ENCODE measurements around the gene CSNK1D.

Gene CSNK1D

DNA sequence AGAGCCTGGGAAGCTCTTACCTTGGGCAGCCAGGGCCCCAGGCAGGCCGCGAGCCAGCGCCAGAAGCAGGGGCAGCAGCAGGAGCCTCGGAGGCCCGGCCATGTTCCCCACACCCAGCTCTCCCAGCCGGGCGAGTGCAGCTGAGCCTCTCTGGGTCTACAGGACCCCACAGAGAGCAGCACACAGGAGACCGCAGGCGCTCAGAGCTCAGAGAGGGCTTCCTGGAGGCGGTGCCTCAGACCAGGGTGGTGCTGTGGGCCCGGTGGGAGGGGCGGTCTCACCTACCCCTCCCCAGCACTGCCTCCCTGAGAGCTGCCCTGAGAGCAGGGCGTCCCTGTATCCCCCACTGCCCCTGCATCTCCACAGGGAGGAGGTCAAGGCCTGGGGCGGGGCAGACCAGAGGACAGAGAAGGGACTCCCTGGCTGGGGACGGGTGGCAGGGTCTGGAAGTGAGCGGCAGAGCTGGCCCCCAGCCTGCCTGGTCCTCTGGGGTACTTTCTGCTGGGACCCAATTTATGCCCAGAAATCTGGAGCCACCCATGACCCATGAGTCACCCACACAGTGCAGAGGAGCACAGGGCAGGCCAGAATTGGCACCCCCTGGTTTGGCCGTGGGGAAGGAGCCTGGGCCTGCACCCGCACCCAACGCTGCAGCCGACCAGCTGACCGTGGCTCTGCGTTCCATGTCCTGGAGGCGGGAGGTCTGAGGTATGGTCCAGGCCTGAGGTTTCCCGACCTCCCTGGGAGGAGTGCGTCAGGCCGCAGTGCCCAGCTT, 44.1 kb upstream of the CSNK1D start, which contains the start of gene CD7:
Gene CD7 (minus strand): TSS at position 215 of the 775 bp plus-strand sequence. CDS start 113 bp downstream, at position 102.
- no peak for FAIRE-seq
- no peak for DNase-seq (ENCODE audit: insufficient read length, low spot score)
- no peak for TF ChIP-seq PAX5 (IDR thresholded peaks at IDR 0.05; ENCODE audit: insufficient read depth, low read length, severe bottlenecking)

DNA sequence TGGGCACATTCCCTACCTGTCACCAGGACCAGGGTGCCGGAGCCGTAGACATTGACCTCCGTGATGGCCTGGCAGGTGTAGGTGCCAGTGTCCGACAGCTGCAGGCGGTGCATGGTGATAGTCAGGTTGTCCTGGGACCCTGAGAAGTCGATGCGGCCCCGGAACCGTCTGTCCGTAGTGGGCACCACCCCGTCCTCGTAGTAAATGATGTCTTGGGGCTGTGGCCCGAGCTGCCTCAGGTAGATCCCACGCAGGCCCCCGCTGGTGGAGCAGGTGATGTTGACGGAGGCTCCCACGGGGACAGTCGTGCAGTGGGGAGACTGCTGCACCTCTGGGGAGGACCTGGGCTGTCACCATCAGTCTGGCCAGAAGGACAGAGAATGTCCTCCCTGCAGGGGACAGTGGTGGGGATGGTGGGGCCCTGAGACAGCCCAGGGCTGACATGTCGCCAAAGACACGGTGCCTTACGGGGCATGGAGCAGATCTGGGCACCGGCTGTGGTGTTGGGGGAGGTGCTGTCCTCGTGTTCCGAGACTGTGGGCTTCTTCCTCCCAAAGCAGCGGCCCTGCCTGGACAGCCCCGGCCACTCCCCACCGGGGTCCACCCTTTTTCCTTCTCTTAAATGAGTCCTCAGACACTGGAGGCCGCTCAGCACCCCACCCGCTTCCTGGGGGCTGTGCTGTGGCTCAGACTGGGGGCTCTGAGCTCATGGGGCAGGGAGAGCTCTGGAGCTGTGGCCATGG, 43.3 kb upstream of the CSNK1D start:
- FAIRE-seq (no peak), DNase-seq (ENCODE audit: insufficient read length, low spot score) (no peak)
- TF ChIP-seq POLR2A (IDR thresholded peaks at IDR 0.05; ENCODE audit: low read depth, low read length) (no peak), SPI1 (IDR thresholded peaks at IDR 0.05; ENCODE audit: low read depth, low read length) (no peak), PAX5 (IDR thresholded peaks at IDR 0.05; ENCODE audit: insufficient read depth, low read length, severe bottlenecking) (no peak), TAF1 (IDR thresholded peaks at IDR 0.05; ENCODE audit: low read depth, low read length) (no peak), POLR2AphosphoS5 (IDR thresholded peaks at IDR 0.05; ENCODE audit: low read depth, low read length) (no peak)

DNA sequence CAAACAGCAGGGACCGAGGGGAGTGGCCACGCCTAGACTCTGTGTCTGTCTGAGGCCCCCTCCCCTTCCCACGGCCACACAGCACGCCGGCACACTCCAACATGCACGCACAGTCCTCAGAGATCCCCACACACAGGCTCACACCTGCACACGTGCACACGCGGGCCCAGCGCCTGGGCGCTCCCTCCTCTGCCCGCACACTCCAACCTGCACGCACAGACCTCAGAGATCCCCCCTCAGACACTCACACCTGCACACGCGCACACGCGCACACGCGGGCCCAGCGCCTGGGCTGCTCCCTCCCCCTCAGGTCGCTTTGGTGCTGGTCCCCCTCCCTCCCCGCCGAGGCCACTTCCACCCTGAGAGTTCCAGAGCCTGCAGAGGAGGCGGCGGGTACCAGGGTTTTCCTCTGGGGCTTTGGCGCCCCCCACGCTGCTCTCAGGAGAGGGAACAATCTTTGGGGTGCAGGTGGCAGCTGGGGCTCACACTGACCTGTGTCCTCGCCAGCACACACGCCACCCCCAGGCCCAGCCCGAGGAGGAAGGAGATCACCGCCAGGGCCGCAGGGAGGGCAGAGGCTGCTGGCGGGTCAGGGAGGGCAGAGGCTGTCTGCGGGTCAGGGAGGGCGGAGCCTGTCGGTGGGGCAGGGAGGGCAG, 42.3 kb upstream of the CSNK1D start:
- TF ChIP-seq PAX5 (IDR thresholded peaks at IDR 0.05; ENCODE audit: insufficient read depth, low read length, severe bottlenecking): no peak
- no peak for TF ChIP-seq TAF1 (IDR thresholded peaks at IDR 0.05; ENCODE audit: low read depth, low read length)
- TF ChIP-seq SPI1 (IDR thresholded peaks at IDR 0.05; ENCODE audit: low read depth, low read length): no peak
- TF ChIP-seq POLR2AphosphoS5 (IDR thresholded peaks at IDR 0.05; ENCODE audit: low read depth, low read length): no peak
- no peak for TF ChIP-seq POLR2A (IDR thresholded peaks at IDR 0.05; ENCODE audit: low read depth, low read length)
- TF ChIP-seq POU2F2 (IDR thresholded peaks at IDR 0.05; ENCODE audit: low read depth, low read length): no peak
- DNase-seq (ENCODE audit: insufficient read length, low spot score) (no peak), FAIRE-seq (no peak)

DNA sequence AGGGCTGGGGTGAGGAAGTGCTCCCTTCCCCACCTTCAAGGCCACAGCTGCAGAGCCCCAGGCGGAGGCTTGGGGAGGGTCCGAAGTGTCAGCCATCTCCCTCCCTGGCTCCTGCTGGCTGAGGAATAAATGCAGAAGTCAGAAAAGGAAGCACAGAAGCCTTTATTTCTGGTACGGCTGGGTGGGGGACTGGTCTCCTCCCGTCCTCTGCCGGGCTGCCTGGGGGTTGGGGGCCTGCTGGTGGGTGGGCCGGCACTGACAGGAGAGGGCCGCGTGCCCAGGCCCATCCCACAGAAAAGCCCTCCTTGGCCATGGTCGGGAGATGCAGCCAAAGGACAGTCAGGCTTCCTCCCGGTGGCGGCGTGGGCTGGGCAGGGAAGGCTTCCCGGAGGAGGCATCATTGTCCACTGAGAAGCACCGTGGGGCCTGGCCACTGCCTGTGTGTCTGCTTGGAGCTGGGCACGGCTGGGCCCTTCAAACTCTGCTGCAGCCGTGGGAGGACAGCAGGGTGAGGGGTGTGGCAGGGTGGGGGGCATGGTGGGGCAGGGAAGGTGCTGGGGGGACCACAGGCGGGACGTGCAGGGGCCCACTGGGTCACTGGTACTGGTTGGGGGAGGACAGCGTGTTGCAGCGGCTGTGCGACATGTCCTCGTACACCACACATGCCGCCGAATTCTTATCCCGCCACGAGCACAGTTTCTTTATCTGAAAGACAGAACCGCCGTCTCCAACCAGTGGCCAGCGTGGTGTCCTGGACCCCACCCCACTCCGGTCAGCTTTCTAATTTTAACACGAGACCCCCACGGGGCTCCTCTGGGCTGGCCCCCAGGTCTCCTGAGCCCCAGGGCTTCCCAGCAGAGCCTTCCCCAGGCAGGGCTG, 41.5 kb upstream of the CSNK1D start:
- no peak for DNase-seq (ENCODE audit: insufficient read length, low spot score)
- no peak for TF ChIP-seq SPI1 (IDR thresholded peaks at IDR 0.05; ENCODE audit: low read depth, low read length)
- no peak for TF ChIP-seq POU2F2 (IDR thresholded peaks at IDR 0.05; ENCODE audit: low read depth, low read length)
- TF ChIP-seq POLR2A (IDR thresholded peaks at IDR 0.05; ENCODE audit: low read depth, low read length): no peak
- no peak for TF ChIP-seq POLR2AphosphoS5 (IDR thresholded peaks at IDR 0.05; ENCODE audit: low read depth, low read length)
- TF ChIP-seq PAX5 (IDR thresholded peaks at IDR 0.05; ENCODE audit: insufficient read depth, low read length, severe bottlenecking): no peak
- no peak for TF ChIP-seq TAF1 (IDR thresholded peaks at IDR 0.05; ENCODE audit: low read depth, low read length)
- no peak for FAIRE-seq

DNA sequence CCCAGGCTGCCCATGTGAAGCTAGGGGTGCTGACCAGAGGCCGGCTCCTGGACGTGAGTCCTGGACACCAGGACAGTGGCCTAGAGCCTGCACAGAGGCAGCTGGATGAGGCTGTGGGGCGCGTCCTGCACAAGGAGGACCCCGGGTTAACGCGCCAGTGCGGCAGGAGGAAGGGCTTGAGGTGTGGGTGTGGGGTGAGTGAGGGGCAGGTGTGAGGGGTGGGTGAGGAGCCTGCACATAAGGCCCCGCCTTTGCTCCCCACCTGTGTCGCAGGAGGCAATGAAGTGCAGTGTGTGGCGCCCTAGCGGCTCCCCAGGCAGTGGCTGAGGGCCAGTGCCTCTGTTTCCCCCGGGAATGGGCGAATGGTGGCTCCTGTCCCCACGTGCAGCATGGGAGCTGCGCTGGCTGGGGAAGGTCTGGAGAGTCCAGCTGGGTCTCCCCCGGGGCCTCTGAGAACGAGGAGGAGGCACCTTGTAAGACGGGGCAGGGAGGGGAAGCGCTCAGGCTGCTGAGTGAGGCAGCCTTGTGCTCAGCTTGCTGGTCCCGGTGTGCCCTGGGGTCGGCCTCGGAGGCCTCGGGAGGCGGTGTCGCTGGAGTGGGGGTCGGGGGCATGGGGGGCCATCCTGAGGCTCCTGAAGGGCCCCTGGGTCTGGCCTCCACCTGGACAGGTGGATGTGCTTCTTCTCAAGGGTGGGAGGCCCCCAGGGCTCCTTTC, 40.7 kb upstream of the CSNK1D start:
- DNase-seq (ENCODE audit: insufficient read length, low spot score): no peak
- TF ChIP-seq POU2F2 (IDR thresholded peaks at IDR 0.05; ENCODE audit: low read depth, low read length) (no peak), TAF1 (IDR thresholded peaks at IDR 0.05; ENCODE audit: low read depth, low read length) (no peak), PAX5 (IDR thresholded peaks at IDR 0.05; ENCODE audit: insufficient read depth, low read length, severe bottlenecking) (no peak), SPI1 (IDR thresholded peaks at IDR 0.05; ENCODE audit: low read depth, low read length) (no peak), POLR2AphosphoS5 (IDR thresholded peaks at IDR 0.05; ENCODE audit: low read depth, low read length) (no peak), POLR2A (IDR thresholded peaks at IDR 0.05; ENCODE audit: low read depth, low read length) (no peak)
- FAIRE-seq: no peak

DNA sequence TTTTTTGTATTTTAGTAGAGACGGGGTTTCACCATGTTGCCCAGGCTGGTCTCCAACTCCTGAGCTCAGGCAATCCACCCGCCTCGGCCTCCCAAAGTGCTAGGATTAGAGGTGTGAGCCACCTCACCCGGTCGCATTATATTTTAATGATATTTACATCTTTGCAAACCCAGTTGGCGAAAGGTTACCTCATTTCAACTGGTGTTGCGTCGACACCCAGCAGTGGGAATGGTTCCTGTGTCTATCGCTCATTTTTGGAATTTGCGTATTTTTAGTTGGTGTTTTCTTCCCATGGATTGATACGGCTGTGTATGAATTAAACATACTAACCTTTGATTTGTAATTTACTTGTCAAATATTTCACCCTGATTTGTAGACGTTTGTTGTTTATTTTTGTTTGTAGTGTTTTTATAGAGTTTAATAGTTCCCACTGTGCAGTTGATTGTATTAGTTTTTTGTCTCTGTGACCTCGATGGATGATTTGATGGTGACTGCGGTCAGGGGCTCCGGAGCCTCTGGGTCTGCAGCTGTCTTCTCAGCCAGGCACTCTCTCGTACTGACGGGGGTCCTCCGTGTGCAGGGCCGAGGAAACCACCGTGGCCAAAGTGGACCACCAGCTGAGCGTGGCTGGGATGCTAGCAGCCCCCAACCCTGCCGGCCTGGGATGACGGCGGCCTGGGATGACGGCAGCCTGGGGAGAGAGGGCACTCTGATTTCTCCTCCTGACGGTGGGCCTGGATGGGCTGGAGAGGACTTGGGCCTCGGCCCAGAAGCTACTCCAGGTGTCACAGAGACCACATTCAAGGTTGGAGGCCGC, 39.9 kb upstream of the CSNK1D start:
- DNase-seq (ENCODE audit: insufficient read length, low spot score) (no peak), FAIRE-seq (no peak)
- TF ChIP-seq TAF1 (IDR thresholded peaks at IDR 0.05; ENCODE audit: low read depth, low read length) (no peak), POLR2AphosphoS5 (IDR thresholded peaks at IDR 0.05; ENCODE audit: low read depth, low read length) (no peak), PAX5 (IDR thresholded peaks at IDR 0.05; ENCODE audit: insufficient read depth, low read length, severe bottlenecking) (no peak), POU2F2 (IDR thresholded peaks at IDR 0.05; ENCODE audit: low read depth, low read length) (no peak), SPI1 (IDR thresholded peaks at IDR 0.05; ENCODE audit: low read depth, low read length) (no peak), POLR2A (IDR thresholded peaks at IDR 0.05; ENCODE audit: low read depth, low read length) (no peak)

DNA sequence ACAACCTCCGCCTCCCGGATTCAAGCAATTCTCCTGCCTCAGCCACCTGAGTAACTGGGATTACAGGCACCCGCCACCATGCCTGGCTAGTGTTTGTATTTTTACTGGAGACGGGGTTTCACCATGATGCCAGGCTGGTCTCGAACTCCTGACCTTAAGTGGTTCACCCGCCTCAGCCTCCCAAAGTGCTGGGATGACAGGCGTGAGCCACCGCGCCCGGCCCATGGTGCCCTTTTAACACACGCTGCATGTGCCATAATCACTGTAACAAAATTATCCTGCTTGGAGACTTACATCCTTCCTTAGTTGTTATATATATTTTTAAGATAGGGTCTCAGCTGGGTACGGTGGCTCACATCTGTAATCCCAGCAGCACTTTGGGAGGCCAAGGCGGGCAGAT, 38.5 kb upstream of the CSNK1D start:
- TF ChIP-seq SPI1 (IDR thresholded peaks at IDR 0.05; ENCODE audit: low read depth, low read length) (no peak), PAX5 (IDR thresholded peaks at IDR 0.05; ENCODE audit: insufficient read depth, low read length, severe bottlenecking) (no peak), TAF1 (IDR thresholded peaks at IDR 0.05; ENCODE audit: low read depth, low read length) (no peak), POU2F2 (IDR thresholded peaks at IDR 0.05; ENCODE audit: low read depth, low read length) (no peak), POLR2AphosphoS5 (IDR thresholded peaks at IDR 0.05; ENCODE audit: low read depth, low read length) (no peak), POLR2A (IDR thresholded peaks at IDR 0.05; ENCODE audit: low read depth, low read length) (no peak)
- no peak for DNase-seq (ENCODE audit: insufficient read length, low spot score)
- no peak for FAIRE-seq

DNA sequence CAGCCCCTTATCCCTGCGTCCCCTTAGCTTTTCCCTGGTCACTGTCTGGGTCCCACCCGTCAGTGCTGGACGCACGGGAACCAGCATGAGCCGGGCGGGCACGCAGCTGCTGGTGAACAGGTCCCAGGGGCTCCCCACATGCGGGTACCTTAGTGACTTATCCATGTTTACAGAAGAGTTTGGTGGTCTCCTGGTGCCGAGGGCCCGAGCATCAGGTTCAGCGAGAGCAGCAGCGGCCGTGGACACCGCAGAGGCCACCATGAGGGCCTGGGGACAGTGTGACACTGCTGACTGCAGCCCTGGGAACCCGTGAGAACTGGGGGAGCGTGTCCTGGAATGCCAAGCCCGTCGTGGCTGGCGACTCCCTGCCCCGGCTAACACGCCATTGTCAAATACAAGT, 37.4 kb upstream of the CSNK1D start:
- FAIRE-seq: no peak

More for the DNA sequence above, 37.4 kb upstream of the CSNK1D start:
- no peak for DNase-seq (ENCODE audit: insufficient read length, low spot score)
- no peak for TF ChIP-seq SPI1 (IDR thresholded peaks at IDR 0.05; ENCODE audit: low read depth, low read length)
- no peak for TF ChIP-seq POLR2AphosphoS5 (IDR thresholded peaks at IDR 0.05; ENCODE audit: low read depth, low read length)
- no peak for TF ChIP-seq TAF1 (IDR thresholded peaks at IDR 0.05; ENCODE audit: low read depth, low read length)
- no peak for TF ChIP-seq PAX5 (IDR thresholded peaks at IDR 0.05; ENCODE audit: insufficient read depth, low read length, severe bottlenecking)
- TF ChIP-seq POLR2A (IDR thresholded peaks at IDR 0.05; ENCODE audit: low read depth, low read length): no peak
- no peak for TF ChIP-seq POU2F2 (IDR thresholded peaks at IDR 0.05; ENCODE audit: low read depth, low read length)

All from GM12891 (cell line).